Measurements from ENCODE around the gene ATG5. TPM values are rescaled to one million over a fixed set of nuclear protein-coding genes. Genes with fewer than 3 reads are reported as not detected.

The ATG5 gene
- polyA plus RNA-seq, 1 donor (not counting 4 experiments of a cell fraction or from before 2014, with no cell fraction given): 60.0 TPM

- no peaks in the 10 kb centered on the region for H3K79me2 ChIP-seq (ENCODE audit: control insufficient read depth, insufficient read depth, low read length)
- H3K4me3 ChIP-seq (ENCODE audit: control insufficient read depth in 2 of 3, extremely low read depth in 1 of 3, insufficient read depth in 2 of 3, low read depth in 1 of 3, low read length in 3 of 3): no peak overlapping the region
- H2AFZ ChIP-seq (ENCODE audit: control insufficient read depth, low read length): no peak overlapping the region
- no peak overlapping the region for H3K9ac ChIP-seq (ENCODE audit: control insufficient read depth, extremely low read depth, insufficient read depth, low read length)
- dilution Hi-C loops (cut with MboI; ENCODE audit: extremely low pct_ligation_motif_present, low sequenced_read_pairs): no loop called here
- no peaks in the 10 kb centered on the region for H3K4me1 ChIP-seq (ENCODE audit: control insufficient read depth, extremely low read depth, insufficient read depth, low read length)
- no peaks in the 10 kb centered on the region for H3K9me1 ChIP-seq (ENCODE audit: control insufficient read depth, extremely low read depth, insufficient read depth, low read length)
- FAIRE-seq: no peak
- no peaks in the 10 kb centered on the region for H3K9me3 ChIP-seq (ENCODE audit: control insufficient read depth, low read depth, low read length)
- TF ChIP-seq EZH2 (IDR thresholded peaks at IDR 0.05; ENCODE audit: low read length) (no peak), CTCF (optimal IDR thresholded peaks at IDR 0.05 in 1 of 3, IDR thresholded peaks at IDR 0.05 in 1 of 3, conservative IDR thresholded peaks at IDR 0.05 in 1 of 3; ENCODE audit: extremely low read depth in 1 of 3, insufficient read depth in 2 of 3, low read length in 3 of 3) (no peak)
- DNase-seq (ENCODE audit: low read depth, low spot score): no peak
- H3K4me2 ChIP-seq (ENCODE audit: control insufficient read depth, extremely low read depth, insufficient read depth, low read depth, low read length): no peak overlapping the region
- no peaks in the 10 kb centered on the region for H4K20me1 ChIP-seq (ENCODE audit: control insufficient read depth, extremely low read depth, insufficient read depth, low read length)
- no peaks in the 10 kb centered on the region for H3K27me3 ChIP-seq (ENCODE audit: control insufficient read depth, extremely low read depth, insufficient read depth, low read length)
- H3K36me3 ChIP-seq (ENCODE audit: control insufficient read depth in 2 of 2, extremely low read depth in 1 of 2, insufficient read depth in 2 of 2, low read length in 2 of 2): no peaks in the 10 kb centered on the region
- no peak overlapping the region for H3K27ac ChIP-seq (ENCODE audit: control insufficient read depth, insufficient read depth, low read length)
Measured at GRCh38 chr6:106227612-106228507, 97.7 kb downstream of the ATG5 start.

- dilution Hi-C loops (cut with MboI; ENCODE audit: extremely low pct_ligation_motif_present, low sequenced_read_pairs): no loop called here
- Histone ChIP-seq H3K36me3 (ENCODE audit: control insufficient read depth in 2 of 2, extremely low read depth in 1 of 2, insufficient read depth in 2 of 2, low read length in 2 of 2) (no peaks in the 10 kb centered on the region), H3K4me2 (ENCODE audit: control insufficient read depth, extremely low read depth, insufficient read depth, low read depth, low read length) (no peak overlapping the region), H3K9ac (ENCODE audit: control insufficient read depth, extremely low read depth, insufficient read depth, low read length) (no peak overlapping the region), H4K20me1 (ENCODE audit: control insufficient read depth, extremely low read depth, insufficient read depth, low read length) (no peaks in the 10 kb centered on the region), H3K9me3 (ENCODE audit: control insufficient read depth, low read depth, low read length) (no peaks in the 10 kb centered on the region), H3K4me1 (ENCODE audit: control insufficient read depth, extremely low read depth, insufficient read depth, low read length) (no peaks in the 10 kb centered on the region), H3K27me3 (ENCODE audit: control insufficient read depth, extremely low read depth, insufficient read depth, low read length) (no peaks in the 10 kb centered on the region), H3K27ac (ENCODE audit: control insufficient read depth, insufficient read depth, low read length) (no peak overlapping the region), H3K9me1 (ENCODE audit: control insufficient read depth, extremely low read depth, insufficient read depth, low read length) (no peaks in the 10 kb centered on the region), H3K79me2 (ENCODE audit: control insufficient read depth, insufficient read depth, low read length) (peaks cover 2% of the 10 kb centered on the region), H3K4me3 (ENCODE audit: control insufficient read depth in 2 of 3, extremely low read depth in 1 of 3, insufficient read depth in 2 of 3, low read depth in 1 of 3, low read length in 3 of 3) (no peak overlapping the region), H2AFZ (ENCODE audit: control insufficient read depth, low read length) (no peak overlapping the region)
- no peak for FAIRE-seq
- no peak for DNase-seq (ENCODE audit: low read depth, low spot score)
- TF ChIP-seq CTCF (optimal IDR thresholded peaks at IDR 0.05 in 1 of 3, IDR thresholded peaks at IDR 0.05 in 1 of 3, conservative IDR thresholded peaks at IDR 0.05 in 1 of 3; ENCODE audit: extremely low read depth in 1 of 3, insufficient read depth in 2 of 3, low read length in 3 of 3): no peak
- TF ChIP-seq EZH2 (IDR thresholded peaks at IDR 0.05; ENCODE audit: low read length): no peak
Measured at GRCh38 chr6:106226676-106227075, 98.9 kb downstream of the ATG5 start.

Measured in keratinocyte (primary cell).